GM23338 (cell line): ENCODE measurements around the gene HBQ1.

Source experiments
- CREB1 ChIP-seq: fragments of 250-450 bp; sonication (Bioruptor Pico); IDR thresholded peaks from 2 replicates; pipeline ENCODE4 v1.5.0; 2020; ENCODE audit warnings: low read depth, mild to moderate bottlenecking, moderate library complexity
- EZH2 ChIP-seq: fragments of 200-600 bp; sonication (generic); IDR thresholded peaks from one replicate; pipeline ENCODE4 v1.8.0; 2017; ENCODE audit warnings: antibody characterized with exemption, mild to moderate bottlenecking, low read depth; ENCODE audit not compliant: unreplicated experiment
- EZH2phosphoT487 ChIP-seq: fragments of 200-600 bp; sonication (generic); IDR thresholded peaks from one replicate; pipeline ENCODE4 v1.8.1; 2018; ENCODE audit warnings: antibody characterized with exemption; ENCODE audit not compliant: unreplicated experiment
- JUNB ChIP-seq: IDR thresholded peaks from one replicate; pipeline ENCODE4 v1.6.1; 2016; ENCODE audit warnings: antibody characterized with exemption; ENCODE audit not compliant: unreplicated experiment
- NANOG ChIP-seq: IDR thresholded peaks from 2 replicates; pipeline ENCODE4 v1.6.1; 2016; ENCODE audit warnings: antibody characterized with exemption, borderline replicate concordance
- POLR2AphosphoS5 ChIP-seq: IDR thresholded peaks from 2 replicates; pipeline ENCODE4 v1.6.1; 2016; ENCODE audit warnings: antibody characterized with exemption, low read depth
- STAT1 ChIP-seq: IDR thresholded peaks from one replicate; pipeline ENCODE4 v1.6.1; 2016; ENCODE audit warnings: antibody characterized with exemption; ENCODE audit not compliant: unreplicated experiment
- ZNF114 ChIP-seq: fragments of 250-450 bp; sonication (Bioruptor Pico); IDR thresholded peaks from 2 replicates; pipeline ENCODE4 v1.5.0; 2020; ENCODE audit warnings: mild to moderate bottlenecking, moderate library complexity
- TF ChIP-seq, protein P1 (sequence below), 2 experiments: fragments of 200-600 bp in 1 of 2; sonication (generic) in 1 of 2; conservative IDR thresholded peaks; 2 replicates each; pipeline versions ENCODE4 v1.5.1 to v1.6.1; 2016 to 2017; ENCODE audit warnings: antibody characterized with exemption in 2 of 2, low read depth in 2 of 2, mild to moderate bottlenecking in 2 of 2, moderate library complexity in 1 of 2
- TF ChIP-seq, protein P2 (sequence below): IDR thresholded peaks from one replicate; pipeline ENCODE4 v1.6.1; 2018; ENCODE audit warnings: antibody characterized with exemption; ENCODE audit not compliant: unreplicated experiment

- TF ChIP-seq, protein P1, sequence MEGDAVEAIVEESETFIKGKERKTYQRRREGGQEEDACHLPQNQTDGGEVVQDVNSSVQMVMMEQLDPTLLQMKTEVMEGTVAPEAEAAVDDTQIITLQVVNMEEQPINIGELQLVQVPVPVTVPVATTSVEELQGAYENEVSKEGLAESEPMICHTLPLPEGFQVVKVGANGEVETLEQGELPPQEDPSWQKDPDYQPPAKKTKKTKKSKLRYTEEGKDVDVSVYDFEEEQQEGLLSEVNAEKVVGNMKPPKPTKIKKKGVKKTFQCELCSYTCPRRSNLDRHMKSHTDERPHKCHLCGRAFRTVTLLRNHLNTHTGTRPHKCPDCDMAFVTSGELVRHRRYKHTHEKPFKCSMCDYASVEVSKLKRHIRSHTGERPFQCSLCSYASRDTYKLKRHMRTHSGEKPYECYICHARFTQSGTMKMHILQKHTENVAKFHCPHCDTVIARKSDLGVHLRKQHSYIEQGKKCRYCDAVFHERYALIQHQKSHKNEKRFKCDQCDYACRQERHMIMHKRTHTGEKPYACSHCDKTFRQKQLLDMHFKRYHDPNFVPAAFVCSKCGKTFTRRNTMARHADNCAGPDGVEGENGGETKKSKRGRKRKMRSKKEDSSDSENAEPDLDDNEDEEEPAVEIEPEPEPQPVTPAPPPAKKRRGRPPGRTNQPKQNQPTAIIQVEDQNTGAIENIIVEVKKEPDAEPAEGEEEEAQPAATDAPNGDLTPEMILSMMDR (conservative IDR thresholded peaks at IDR 0.05; ENCODE audit: low read depth in 2 of 2) = no peak
- TF ChIP-seq NANOG (no peak), ZNF114 (CRISPR knock-in tag) (no peak), POLR2AphosphoS5 (no peak), EZH2 (peak; percentile 74), EZH2phosphoT487 (no peak), CREB1 (CRISPR knock-in tag) (no peak), STAT1 (no peak), JUNB (no peak)
- TF ChIP-seq, protein P2, sequence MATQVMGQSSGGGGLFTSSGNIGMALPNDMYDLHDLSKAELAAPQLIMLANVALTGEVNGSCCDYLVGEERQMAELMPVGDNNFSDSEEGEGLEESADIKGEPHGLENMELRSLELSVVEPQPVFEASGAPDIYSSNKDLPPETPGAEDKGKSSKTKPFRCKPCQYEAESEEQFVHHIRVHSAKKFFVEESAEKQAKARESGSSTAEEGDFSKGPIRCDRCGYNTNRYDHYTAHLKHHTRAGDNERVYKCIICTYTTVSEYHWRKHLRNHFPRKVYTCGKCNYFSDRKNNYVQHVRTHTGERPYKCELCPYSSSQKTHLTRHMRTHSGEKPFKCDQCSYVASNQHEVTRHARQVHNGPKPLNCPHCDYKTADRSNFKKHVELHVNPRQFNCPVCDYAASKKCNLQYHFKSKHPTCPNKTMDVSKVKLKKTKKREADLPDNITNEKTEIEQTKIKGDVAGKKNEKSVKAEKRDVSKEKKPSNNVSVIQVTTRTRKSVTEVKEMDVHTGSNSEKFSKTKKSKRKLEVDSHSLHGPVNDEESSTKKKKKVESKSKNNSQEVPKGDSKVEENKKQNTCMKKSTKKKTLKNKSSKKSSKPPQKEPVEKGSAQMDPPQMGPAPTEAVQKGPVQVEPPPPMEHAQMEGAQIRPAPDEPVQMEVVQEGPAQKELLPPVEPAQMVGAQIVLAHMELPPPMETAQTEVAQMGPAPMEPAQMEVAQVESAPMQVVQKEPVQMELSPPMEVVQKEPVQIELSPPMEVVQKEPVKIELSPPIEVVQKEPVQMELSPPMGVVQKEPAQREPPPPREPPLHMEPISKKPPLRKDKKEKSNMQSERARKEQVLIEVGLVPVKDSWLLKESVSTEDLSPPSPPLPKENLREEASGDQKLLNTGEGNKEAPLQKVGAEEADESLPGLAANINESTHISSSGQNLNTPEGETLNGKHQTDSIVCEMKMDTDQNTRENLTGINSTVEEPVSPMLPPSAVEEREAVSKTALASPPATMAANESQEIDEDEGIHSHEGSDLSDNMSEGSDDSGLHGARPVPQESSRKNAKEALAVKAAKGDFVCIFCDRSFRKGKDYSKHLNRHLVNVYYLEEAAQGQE = no peak
Measured at GRCh38 chr16:177394-177822, 2.9 kb upstream of the HBQ1 start.
